OCI-LY3 (cell line): ENCODE data around the gene TSGA10IP.

Source experiments
- H2AFZ ChIP-seq: fragments of 200-600, 300-600 bp; shearing (Covaris generic); 2 replicates; pipeline ENCODE4 v1.6.0; 2014; ENCODE audit warnings: antibody characterized with exemption, low read depth, low read length
- H3K27ac ChIP-seq: fragments of 200-600, 300-600 bp; sonication (generic); 2 replicates; pipeline ENCODE4 v1.5.1; 2014; ENCODE audit warnings: mild to moderate bottlenecking, low read length, moderate library complexity, mixed read lengths
- H3K27me3 ChIP-seq: fragments of 200-600, 300-600 bp; sonication (generic); 2 replicates; pipeline ENCODE4 v1.6.1; 2014; ENCODE audit warnings: low read depth, low read length, mixed read lengths
- H3K36me3 ChIP-seq: fragments of 200-600, 300-600 bp; sonication (generic); replicated peaks from 2 replicates; pipeline ENCODE3; 2014; ENCODE audit warnings: low read depth, low read length, mixed read lengths
- H3K4me1 ChIP-seq: fragments of 300-600, 200-600 bp; sonication (generic); 2 replicates; pipeline ENCODE4 v1.6.1; 2014; ENCODE audit warnings: low read length, mixed read lengths
- H3K4me2 ChIP-seq: fragments of 200-600, 300-600 bp; sonication (generic); 2 replicates; pipeline ENCODE4 v1.6.1; 2014; ENCODE audit warnings: low read length, mixed read lengths
- H3K4me3 ChIP-seq: fragments of 300-600, 200-600 bp; sonication (generic); 2 replicates; pipeline ENCODE4 v1.5.1; 2014; ENCODE audit warnings: antibody characterized with exemption, mild to moderate bottlenecking, low read length, moderate library complexity
- H3K79me2 ChIP-seq: fragments of 300-600, 200-600 bp; shearing (Covaris generic); 2 replicates; pipeline ENCODE4 v1.6.1; 2014; ENCODE audit warnings: mild to moderate bottlenecking, low read length, mixed read lengths
- H3K9ac ChIP-seq: fragments of 300-600, 200-600 bp; shearing (Covaris generic); 2 replicates; pipeline ENCODE4 v1.6.0; 2014; ENCODE audit warnings: mild to moderate bottlenecking, low read length, moderate library complexity
- H3K9me3 ChIP-seq: fragments of 200-600, 300-600 bp; shearing (Covaris generic); 2 replicates; pipeline ENCODE4 v1.6.1; 2014; ENCODE audit warnings: low read length, mixed read lengths; ENCODE audit not compliant: insufficient read depth
- H4K20me1 ChIP-seq: fragments of 200-600, 300-600 bp; sonication (generic); 2 replicates; pipeline ENCODE4 v1.6.1; 2016; ENCODE audit warnings: low read length, mixed read lengths; ENCODE audit not compliant: insufficient read depth
- CTCF ChIP-seq: fragments of 200-600, 300-600 bp; sonication (generic); IDR thresholded peaks from 2 replicates; pipeline ENCODE4 v1.5.1; 2014; ENCODE audit warnings: antibody characterized with exemption, low read length, low read depth
- EZH2phosphoT487 ChIP-seq: fragments of 200-600 bp; shearing (Covaris generic); IDR thresholded peaks from 2 replicates; pipeline ENCODE4 v1.6.1; 2018; ENCODE audit warnings: antibody characterized with exemption, mixed run types, low read depth

TSGA10IP gene

DNA sequence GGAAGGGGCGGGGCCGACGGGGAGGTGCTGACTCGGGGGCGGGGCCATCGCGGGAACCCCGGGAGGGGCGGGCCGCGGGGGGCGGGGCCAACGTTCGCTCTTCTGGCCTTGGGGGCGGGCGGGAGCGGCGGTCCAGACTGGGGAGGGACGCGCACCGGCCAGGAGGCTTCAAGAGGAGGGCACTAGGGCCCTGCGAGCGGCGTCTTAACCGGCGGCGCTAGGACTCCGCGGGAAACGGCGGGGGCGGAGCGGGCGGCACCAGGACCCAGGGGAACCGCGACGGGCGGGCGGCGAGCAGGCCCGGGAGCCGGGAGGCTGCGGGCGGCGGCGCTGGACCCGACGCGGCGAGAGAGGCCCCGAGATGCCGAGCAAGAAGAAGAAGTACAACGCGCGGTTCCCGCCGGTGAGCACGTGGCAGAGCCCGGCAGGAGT, 26.1 kb upstream of the TSGA10IP start, which contains the start of gene DRAP1:
DRAP1 (plus strand) TSS at position 286 of the 432 bp plus-strand sequence; CDS start at position 362, 76 bp downstream.
- peaks cover 27% of the 10 kb centered on the region for H3K79me2 ChIP-seq

GRCh38 chr11:65919573-65920371, 25.5 kb upstream of the TSGA10IP start:
- H3K4me2 ChIP-seq, result peak overlapping the region; percentile 96
- peaks cover 27% of the 10 kb centered on the region for H3K79me2 ChIP-seq
- H3K4me1 ChIP-seq, result peaks cover 14% of the 10 kb centered on the region
- H4K20me1 ChIP-seq, result no peaks in the 10 kb centered on the region
- H3K9me3 ChIP-seq, result no peaks in the 10 kb centered on the region
- H3K9ac ChIP-seq, result peak overlapping the region; percentile 78
- TF ChIP-seq EZH2phosphoT487, result no peak
- TF ChIP-seq CTCF, result no peak
- no peaks in the 10 kb centered on the region for H3K27me3 ChIP-seq
- peak overlapping the region; percentile 89 for H3K4me3 ChIP-seq
- peak overlapping the region; percentile 46 for H3K27ac ChIP-seq
- peak overlapping the region; percentile 62; the same call in 1 of the 2 replicates for H2AFZ ChIP-seq
- H3K36me3 ChIP-seq, result peaks cover 13% of the 10 kb centered on the region

More for the DNA sequence above, 26.1 kb upstream of the TSGA10IP start, which contains the start of gene DRAP1:
- Histone ChIP-seq H3K9me3 (no peaks in the 10 kb centered on the region), H3K4me2 (peak within 1 kb of the TSS; percentile 98), H3K4me3 (peak within 1 kb of the TSS; percentile 89), H3K4me1 (peaks cover 14% of the 10 kb centered on the region), H2AFZ (peak within 1 kb of the TSS; percentile 62; the same call in 1 of the 2 replicates), H4K20me1 (no peaks in the 10 kb centered on the region), H3K36me3 (peaks cover 13% of the 10 kb centered on the region), H3K9ac (peak within 1 kb of the TSS; percentile 87), H3K27me3 (no peaks in the 10 kb centered on the region), H3K27ac (peak within 1 kb of the TSS; percentile 46)
- TF ChIP-seq EZH2phosphoT487 (no peak), CTCF (no peak)

DNA sequence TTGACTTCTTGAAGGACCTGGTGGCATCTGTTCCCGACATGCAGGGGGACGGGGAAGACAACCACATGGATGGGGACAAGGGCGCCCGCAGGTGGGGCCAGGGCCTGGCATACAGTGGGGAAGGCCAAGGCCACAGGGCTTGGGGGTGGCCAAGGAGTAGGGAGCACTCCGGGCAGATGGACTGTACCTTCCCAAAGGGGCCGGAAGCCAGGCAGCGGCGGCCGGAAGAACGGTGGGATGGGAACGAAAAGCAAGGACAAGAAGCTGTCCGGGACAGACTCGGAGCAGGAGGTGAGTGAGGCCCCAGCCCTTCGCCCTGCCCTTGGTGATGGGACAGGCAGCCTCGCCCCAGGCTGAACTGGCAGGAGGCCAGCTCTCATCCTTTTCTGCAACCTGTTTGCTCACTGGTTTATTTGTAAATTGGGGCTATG, 24.9 kb upstream of the TSGA10IP start:
- no peaks in the 10 kb centered on the region for H4K20me1 ChIP-seq
- H3K9me3 ChIP-seq, result no peaks in the 10 kb centered on the region
- peaks cover 27% of the 10 kb centered on the region for H3K79me2 ChIP-seq
- no peak for TF ChIP-seq CTCF
- TF ChIP-seq EZH2phosphoT487, result no peak
- H3K36me3 ChIP-seq, result peaks cover 13% of the 10 kb centered on the region
- H2AFZ ChIP-seq, result no peak overlapping the region
- no peak overlapping the region for H3K27ac ChIP-seq
- H3K4me3 ChIP-seq, result peak overlapping the region; percentile 89
- peak overlapping the region; percentile 78 for H3K9ac ChIP-seq
- H3K27me3 ChIP-seq, result no peaks in the 10 kb centered on the region
- H3K4me1 ChIP-seq, result peaks cover 14% of the 10 kb centered on the region
- peak overlapping the region; percentile 96 for H3K4me2 ChIP-seq

DNA sequence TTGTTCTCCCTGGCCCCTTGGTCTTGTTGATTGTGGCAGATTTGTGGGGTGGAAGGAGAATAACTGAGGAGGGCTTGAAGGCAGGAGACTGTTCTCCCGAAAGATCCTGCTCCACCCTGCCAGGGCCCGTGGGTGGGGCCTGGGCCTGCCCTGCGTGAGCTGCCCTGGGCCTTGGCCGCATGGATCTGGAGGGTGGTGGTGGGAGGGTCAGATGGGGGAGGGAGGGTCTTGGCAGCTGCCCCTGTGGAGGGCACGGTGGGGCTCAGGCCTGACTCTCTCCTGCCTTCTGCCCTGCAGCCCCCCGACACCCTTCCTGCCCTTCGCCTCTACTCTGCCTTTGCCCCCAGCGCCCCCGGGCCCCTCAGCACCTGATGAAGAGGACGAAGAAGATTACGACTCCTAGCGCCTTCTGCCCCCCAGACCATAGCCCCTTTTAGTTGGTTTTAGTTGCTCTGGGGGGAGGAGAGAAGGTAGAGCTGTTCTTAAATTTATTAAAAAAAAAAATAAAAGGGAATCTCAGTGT, 24.2 kb upstream of the TSGA10IP start:
- Histone ChIP-seq H3K4me3 (no peak overlapping the region), H4K20me1 (no peaks in the 10 kb centered on the region), H3K9ac (no peak overlapping the region), H3K79me2 (peaks cover 27% of the 10 kb centered on the region), H3K27ac (no peak overlapping the region), H3K9me3 (no peaks in the 10 kb centered on the region), H3K36me3 (peaks cover 13% of the 10 kb centered on the region), H3K4me1 (peaks cover 14% of the 10 kb centered on the region), H3K4me2 (no peak overlapping the region), H2AFZ (no peak overlapping the region), H3K27me3 (no peaks in the 10 kb centered on the region)
- TF ChIP-seq CTCF (no peak), EZH2phosphoT487 (no peak)
